Suprapubic skin (tissue), 4 donors: ENCODE data around the gene FAF1. TPM values are rescaled to one million over a fixed set of nuclear protein-coding genes. Genes with fewer than 3 reads are reported as not detected.

Experiments used
- DNase-seq, 2 donors: peaks; one replicate each; pipeline ENCODE4 v3.0.0-alpha.2; 2019; ENCODE audit warnings: low spot score in 2 of 2
- H3K27ac ChIP-seq: fragments of 200-600 bp; sonication (generic); one replicate; pipeline ENCODE4 v1.5.1; 2019
- H3K27me3 ChIP-seq: fragments of 200-600 bp; sonication (generic); one replicate; pipeline ENCODE4 v1.5.1; 2019
- H3K36me3 ChIP-seq: fragments of 200-600 bp; sonication (generic); one replicate; pipeline ENCODE4 v1.5.1; 2019
- H3K4me1 ChIP-seq: fragments of 200-600 bp; sonication (generic); one replicate; pipeline ENCODE4 v1.5.1; 2019
- H3K4me3 ChIP-seq: fragments of 200-600 bp; sonication (generic); one replicate; pipeline ENCODE4 v1.5.1; 2019; ENCODE audit warnings: mild to moderate bottlenecking
- H3K9me3 ChIP-seq: fragments of 200-600 bp; sonication (generic); one replicate; pipeline ENCODE4 v1.5.1; 2019
- EP300 ChIP-seq: sonication (generic); formaldehyde crosslinking; IDR thresholded peaks from one replicate; pipeline ENCODE4 v1.6.1; 2017; ENCODE audit warnings: antibody characterized with exemption
- POLR2A ChIP-seq, 2 donors: fragments of 450-650 bp; IDR thresholded peaks; one replicate each; pipeline ENCODE4 v1.6.1; 2017; ENCODE audit warnings: antibody characterized with exemption in 2 of 2, mild to moderate bottlenecking in 2 of 2, moderate library complexity in 2 of 2
- POLR2AphosphoS5 ChIP-seq, 3 donors: sonication (generic); formaldehyde crosslinking; IDR thresholded peaks; one replicate each; pipeline ENCODE4 v1.6.1; 2017; ENCODE audit warnings: antibody characterized with exemption in 3 of 3
- WGBS: methylation state at CpG from one replicate; pipeline ENCODE4 v1.1.5; 2018; 5-methylcytosine and 5-hydroxymethylcytosine counted together
- total RNA-seq, 4 donors: library from RNA; depleted of rRNA; stranded (reverse); fragments of >200 nt; gene quantifications; one replicate each; pipeline ENCODE4 v1.1.0, GENCODE V29; 2016
- TF ChIP-seq, protein P1 (sequence below), 2 donors: fragments of 200-600 bp in 1 of 2; fragments of 450-650 bp in 1 of 2; sonication (generic) in 1 of 2; IDR thresholded peaks; one replicate each; pipeline ENCODE4 v1.5.1; 2016 to 2019; ENCODE audit warnings: antibody characterized with exemption in 2 of 2, mild to moderate bottlenecking in 1 of 2, moderate library complexity in 1 of 2

Gene FAF1
- total RNA-seq, 4 donors from 2014 or later: 35.1 to 61.6 (median 45.4) TPM

- TF ChIP-seq POLR2AphosphoS5 (IDR thresholded peaks at IDR 0.05): no peak
- TF ChIP-seq, protein P1, sequence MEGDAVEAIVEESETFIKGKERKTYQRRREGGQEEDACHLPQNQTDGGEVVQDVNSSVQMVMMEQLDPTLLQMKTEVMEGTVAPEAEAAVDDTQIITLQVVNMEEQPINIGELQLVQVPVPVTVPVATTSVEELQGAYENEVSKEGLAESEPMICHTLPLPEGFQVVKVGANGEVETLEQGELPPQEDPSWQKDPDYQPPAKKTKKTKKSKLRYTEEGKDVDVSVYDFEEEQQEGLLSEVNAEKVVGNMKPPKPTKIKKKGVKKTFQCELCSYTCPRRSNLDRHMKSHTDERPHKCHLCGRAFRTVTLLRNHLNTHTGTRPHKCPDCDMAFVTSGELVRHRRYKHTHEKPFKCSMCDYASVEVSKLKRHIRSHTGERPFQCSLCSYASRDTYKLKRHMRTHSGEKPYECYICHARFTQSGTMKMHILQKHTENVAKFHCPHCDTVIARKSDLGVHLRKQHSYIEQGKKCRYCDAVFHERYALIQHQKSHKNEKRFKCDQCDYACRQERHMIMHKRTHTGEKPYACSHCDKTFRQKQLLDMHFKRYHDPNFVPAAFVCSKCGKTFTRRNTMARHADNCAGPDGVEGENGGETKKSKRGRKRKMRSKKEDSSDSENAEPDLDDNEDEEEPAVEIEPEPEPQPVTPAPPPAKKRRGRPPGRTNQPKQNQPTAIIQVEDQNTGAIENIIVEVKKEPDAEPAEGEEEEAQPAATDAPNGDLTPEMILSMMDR (IDR thresholded peaks at IDR 0.05): no peak
- no peak for TF ChIP-seq EP300
- TF ChIP-seq POLR2A (IDR thresholded peaks at IDR 0.05): no peak
- Histone ChIP-seq H3K36me3 (no peaks in the 10 kb centered on the region), H3K4me3 (peak overlapping the region; percentile 11), H3K9me3 (no peaks in the 10 kb centered on the region), H3K4me1 (peaks cover 62% of the 10 kb centered on the region), H3K27me3 (peaks cover 100% of the 10 kb centered on the region), H3K27ac (no peak overlapping the region)
- 4% methylated on average over 30 of the region's 44 CpGs for WGBS
- no peak for DNase-seq
Observed at GRCh38 chr1:50427086-50427817, 532.8 kb downstream of the FAF1 start.

GRCh38 chr1:50426702-50427085, 533.4 kb downstream of the FAF1 start:
- H3K36me3 ChIP-seq: no peaks in the 10 kb centered on the region
- no peaks in the 10 kb centered on the region for H3K9me3 ChIP-seq
- H3K27ac ChIP-seq: no peak overlapping the region
- peaks cover 100% of the 10 kb centered on the region for H3K27me3 ChIP-seq
- 2% methylated on average over 15 of the region's 28 CpGs for WGBS
- peak overlapping the region; percentile 11 for H3K4me3 ChIP-seq
- TF ChIP-seq POLR2A (IDR thresholded peaks at IDR 0.05): no peak
- no peak for TF ChIP-seq POLR2AphosphoS5 (IDR thresholded peaks at IDR 0.05)
- H3K4me1 ChIP-seq: peaks cover 64% of the 10 kb centered on the region
- DNase-seq: no peak

DNA sequence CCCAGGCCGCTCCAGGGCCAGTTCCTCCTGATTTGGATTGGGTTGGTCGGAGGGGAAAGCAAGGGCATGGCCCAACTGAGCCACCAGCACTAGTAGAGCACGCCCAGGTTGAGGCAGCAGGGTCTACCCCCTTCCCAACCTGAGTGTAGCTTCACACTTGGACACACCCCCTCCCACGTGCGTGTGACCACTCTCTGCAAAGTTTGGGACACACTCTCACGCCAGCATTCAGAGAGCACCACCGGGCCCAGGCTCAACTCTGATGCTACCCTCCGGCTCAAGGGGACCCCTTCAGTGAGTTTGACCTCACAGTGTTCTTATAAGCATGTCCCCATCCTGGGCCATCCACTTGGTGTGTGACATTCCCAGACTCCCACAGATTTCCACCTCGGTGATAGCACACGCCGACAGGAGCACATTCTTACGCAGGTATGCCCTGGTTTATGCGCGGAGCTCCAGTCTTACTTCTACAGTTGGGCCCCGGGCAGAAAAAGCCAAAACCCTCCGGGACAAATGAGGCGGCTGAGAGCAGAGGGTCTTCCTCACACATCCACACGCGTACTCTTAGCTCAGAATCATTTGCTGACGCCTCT, 533.9 kb downstream of the FAF1 start:
- H3K27ac ChIP-seq: no peak overlapping the region
- peaks cover 100% of the 10 kb centered on the region for H3K27me3 ChIP-seq
- peaks cover 68% of the 10 kb centered on the region for H3K4me1 ChIP-seq
- DNase-seq: no peak
- 18% methylated on average over 14 of the region's 20 CpGs for WGBS
- H3K9me3 ChIP-seq: no peaks in the 10 kb centered on the region
- no peak overlapping the region for H3K4me3 ChIP-seq
- TF ChIP-seq POLR2AphosphoS5 (IDR thresholded peaks at IDR 0.05): no peak
- TF ChIP-seq, protein P1 (IDR thresholded peaks at IDR 0.05): no peak
- TF ChIP-seq EP300: no peak
- no peak for TF ChIP-seq POLR2A (IDR thresholded peaks at IDR 0.05)
- H3K36me3 ChIP-seq: no peaks in the 10 kb centered on the region

- Histone ChIP-seq H3K27me3 (peaks cover 100% of the 10 kb centered on the region), H3K4me1 (peaks cover 72% of the 10 kb centered on the region), H3K27ac (no peak overlapping the region), H3K36me3 (no peaks in the 10 kb centered on the region), H3K9me3 (no peaks in the 10 kb centered on the region), H3K4me3 (peak overlapping the region; percentile 42)
- WGBS: 8% methylated on average over 29 of the region's 34 CpGs
- TF ChIP-seq POLR2A (IDR thresholded peaks at IDR 0.05) (no peak), EP300 (no peak), POLR2AphosphoS5 (IDR thresholded peaks at IDR 0.05) (no peak)
- TF ChIP-seq, protein P1 (IDR thresholded peaks at IDR 0.05): no peak
- no peak for DNase-seq
Observed at GRCh38 chr1:50425376-50426107, 534.5 kb downstream of the FAF1 start.

- TF ChIP-seq POLR2A (IDR thresholded peaks at IDR 0.05): no peak
- TF ChIP-seq, protein P1 (IDR thresholded peaks at IDR 0.05): no peak
- TF ChIP-seq POLR2AphosphoS5 (IDR thresholded peaks at IDR 0.05): no peak
- TF ChIP-seq EP300: no peak
- DNase-seq: no peak
- Histone ChIP-seq H3K27ac (no peak overlapping the region), H3K27me3 (peaks cover 100% of the 10 kb centered on the region), H3K36me3 (no peaks in the 10 kb centered on the region), H3K9me3 (no peaks in the 10 kb centered on the region), H3K4me3 (peak overlapping the region; percentile 42), H3K4me1 (peaks cover 71% of the 10 kb centered on the region)
- 19% methylated on average over 25 of the region's 40 CpGs for WGBS
Observed at GRCh38 chr1:50424884-50425375, 535.1 kb downstream of the FAF1 start.
